Measurements from ENCODE around the gene FMNL2.

The FMNL2 gene

DNA sequence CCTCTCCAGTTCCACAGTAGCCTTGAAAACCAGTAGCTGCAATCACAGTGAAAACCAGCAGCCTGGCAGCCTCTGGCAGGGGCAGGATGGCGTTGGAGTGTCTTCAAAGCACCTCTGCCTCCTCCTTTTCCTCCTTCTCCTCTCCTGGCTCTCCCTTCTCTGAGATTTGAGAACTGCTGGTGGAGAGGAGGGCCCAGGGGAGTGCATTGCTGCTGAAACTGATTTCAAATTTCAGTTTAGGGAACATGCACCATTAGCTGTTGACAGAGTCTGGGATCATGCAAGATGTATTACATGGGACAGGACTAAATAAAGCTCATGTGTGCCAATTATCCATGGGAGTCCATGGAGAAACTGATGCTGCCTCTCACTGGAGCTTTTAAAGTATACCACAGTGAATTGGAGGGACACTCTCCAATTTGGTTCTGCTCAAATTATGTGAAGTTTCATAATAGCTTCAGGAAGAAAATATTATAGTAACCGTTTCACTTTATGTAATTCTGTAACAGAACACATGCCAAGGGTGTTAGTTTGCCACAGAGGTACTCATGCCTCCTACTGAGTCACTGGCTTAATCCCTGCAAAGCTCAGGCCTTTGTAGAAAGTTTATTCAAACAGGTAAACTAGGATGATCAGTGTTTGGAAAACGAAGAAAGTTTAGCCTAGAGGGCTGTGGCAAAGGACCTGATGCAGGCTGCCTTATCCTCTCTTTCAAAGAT lies 236.2 kb downstream of the FMNL2 start:
- ATAC-seq (ENCODE audit: insufficient read depth, low read depth) (no peak; the same call in 2 of the 3 replicates), DNase-seq (no peak)
- Histone ChIP-seq H4K20me1 (ENCODE audit: insufficient read depth, low read length) (no peaks in the 10 kb centered on the region), H3K9ac (ENCODE audit: low read depth, low read length) (no peak overlapping the region), H3K79me2 (ENCODE audit: insufficient read depth, low read length) (no peaks in the 10 kb centered on the region), H3K27ac (ENCODE audit: low read length) (no peak overlapping the region), H3K4me2 (ENCODE audit: insufficient read depth, low read length) (no peak overlapping the region), H3K9me3 (ENCODE audit: insufficient read depth, low read length, severe bottlenecking) (no peaks in the 10 kb centered on the region), H3K27me3 (ENCODE audit: insufficient read depth, low read length, poor library complexity) (peaks cover 4% of the 10 kb centered on the region), H2AFZ (ENCODE audit: low read depth, low read length) (no peak overlapping the region), H3K36me3 (ENCODE audit: insufficient read depth, low read length) (no peaks in the 10 kb centered on the region), H3K4me1 (ENCODE audit: insufficient read depth, low read length) (no peaks in the 10 kb centered on the region), H3K4me3 (ENCODE audit: low read depth in 1 of 2, low read length in 2 of 2) (no peak overlapping the region)
- TF ChIP-seq, protein P1, sequence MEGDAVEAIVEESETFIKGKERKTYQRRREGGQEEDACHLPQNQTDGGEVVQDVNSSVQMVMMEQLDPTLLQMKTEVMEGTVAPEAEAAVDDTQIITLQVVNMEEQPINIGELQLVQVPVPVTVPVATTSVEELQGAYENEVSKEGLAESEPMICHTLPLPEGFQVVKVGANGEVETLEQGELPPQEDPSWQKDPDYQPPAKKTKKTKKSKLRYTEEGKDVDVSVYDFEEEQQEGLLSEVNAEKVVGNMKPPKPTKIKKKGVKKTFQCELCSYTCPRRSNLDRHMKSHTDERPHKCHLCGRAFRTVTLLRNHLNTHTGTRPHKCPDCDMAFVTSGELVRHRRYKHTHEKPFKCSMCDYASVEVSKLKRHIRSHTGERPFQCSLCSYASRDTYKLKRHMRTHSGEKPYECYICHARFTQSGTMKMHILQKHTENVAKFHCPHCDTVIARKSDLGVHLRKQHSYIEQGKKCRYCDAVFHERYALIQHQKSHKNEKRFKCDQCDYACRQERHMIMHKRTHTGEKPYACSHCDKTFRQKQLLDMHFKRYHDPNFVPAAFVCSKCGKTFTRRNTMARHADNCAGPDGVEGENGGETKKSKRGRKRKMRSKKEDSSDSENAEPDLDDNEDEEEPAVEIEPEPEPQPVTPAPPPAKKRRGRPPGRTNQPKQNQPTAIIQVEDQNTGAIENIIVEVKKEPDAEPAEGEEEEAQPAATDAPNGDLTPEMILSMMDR (IDR thresholded peaks at IDR 0.05; ENCODE audit: borderline replicate concordance, extremely low read depth, low read length, poor library complexity, severe bottlenecking) = no peak
- TF ChIP-seq EZH2 (IDR thresholded peaks at IDR 0.05; ENCODE audit: borderline replicate concordance, low read depth, low read length, severe bottlenecking) = no peak

DNA sequence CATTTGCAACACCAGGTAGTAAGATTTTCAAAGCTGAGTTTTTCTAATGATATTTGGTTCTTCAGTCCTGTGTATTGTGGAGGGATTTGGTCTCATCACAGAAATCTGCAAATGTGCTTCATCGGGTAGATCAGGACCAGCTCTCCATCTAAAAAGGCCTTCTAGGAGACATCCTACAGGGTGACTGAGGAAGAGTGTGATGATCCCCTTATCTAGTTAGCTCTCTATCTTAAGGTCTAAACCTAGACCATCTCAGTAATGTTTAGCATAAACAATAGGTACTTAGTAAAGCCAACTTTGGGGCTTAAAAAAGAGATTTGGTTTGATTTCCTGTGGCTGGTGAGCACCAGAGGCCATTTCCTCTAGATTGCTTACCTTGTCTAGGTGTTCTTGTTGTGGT lies 237.1 kb downstream of the FMNL2 start:
- Histone ChIP-seq H4K20me1 (ENCODE audit: insufficient read depth, low read length) (no peaks in the 10 kb centered on the region), H3K4me1 (ENCODE audit: insufficient read depth, low read length) (no peaks in the 10 kb centered on the region)

DNA sequence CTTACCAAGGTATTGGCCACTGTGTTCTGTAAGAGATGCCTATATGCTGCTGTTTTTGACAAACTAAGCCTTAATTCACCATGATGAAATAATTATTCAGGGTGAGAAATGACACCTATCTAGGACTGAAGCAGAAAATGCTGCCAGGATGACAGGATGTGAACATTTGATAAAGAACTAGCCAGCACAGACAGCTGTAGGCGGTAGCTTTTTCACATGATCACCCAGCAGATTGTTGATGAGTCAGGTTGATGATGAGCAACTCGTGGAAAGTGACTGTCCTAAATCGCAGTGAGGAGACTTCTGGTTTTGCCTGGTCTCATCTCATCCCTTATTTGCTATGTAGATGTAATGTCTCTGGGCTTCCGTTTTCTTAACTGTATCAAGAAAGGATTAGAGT lies 238.2 kb downstream of the FMNL2 start:
- no peak overlapping the region for H3K4me2 ChIP-seq (ENCODE audit: insufficient read depth, low read length)
- H3K4me3 ChIP-seq (ENCODE audit: low read depth in 1 of 2, low read length in 2 of 2) = no peak overlapping the region
- H3K27ac ChIP-seq (ENCODE audit: low read length) = no peak overlapping the region
- no peaks in the 10 kb centered on the region for H3K9me3 ChIP-seq (ENCODE audit: insufficient read depth, low read length, severe bottlenecking)
- no peaks in the 10 kb centered on the region for H3K4me1 ChIP-seq (ENCODE audit: insufficient read depth, low read length)
- no peaks in the 10 kb centered on the region for H3K36me3 ChIP-seq (ENCODE audit: insufficient read depth, low read length)
- DNase-seq (no peak), ATAC-seq (ENCODE audit: insufficient read depth, low read depth) (peak; percentile 44; the same call in 2 of the 3 replicates)
- no peak overlapping the region for H2AFZ ChIP-seq (ENCODE audit: low read depth, low read length)
- H3K9ac ChIP-seq (ENCODE audit: low read depth, low read length) = no peak overlapping the region
- H3K27me3 ChIP-seq (ENCODE audit: insufficient read depth, low read length, poor library complexity) = peaks cover 4% of the 10 kb centered on the region
- H3K79me2 ChIP-seq (ENCODE audit: insufficient read depth, low read length) = no peaks in the 10 kb centered on the region
- no peaks in the 10 kb centered on the region for H4K20me1 ChIP-seq (ENCODE audit: insufficient read depth, low read length)
- TF ChIP-seq EZH2 (IDR thresholded peaks at IDR 0.05; ENCODE audit: borderline replicate concordance, low read depth, low read length, severe bottlenecking) = no peak
- TF ChIP-seq, protein P1 (IDR thresholded peaks at IDR 0.05; ENCODE audit: borderline replicate concordance, extremely low read depth, low read length, poor library complexity, severe bottlenecking) = no peak

More for the DNA sequence above, 237.1 kb downstream of the FMNL2 start:
- Histone ChIP-seq H3K79me2 (ENCODE audit: insufficient read depth, low read length) (no peaks in the 10 kb centered on the region), H3K27ac (ENCODE audit: low read length) (no peak overlapping the region), H3K4me3 (ENCODE audit: low read depth in 1 of 2, low read length in 2 of 2) (no peak overlapping the region), H3K36me3 (ENCODE audit: insufficient read depth, low read length) (no peaks in the 10 kb centered on the region), H3K27me3 (ENCODE audit: insufficient read depth, low read length, poor library complexity) (peaks cover 4% of the 10 kb centered on the region), H2AFZ (ENCODE audit: low read depth, low read length) (no peak overlapping the region), H3K4me2 (ENCODE audit: insufficient read depth, low read length) (no peak overlapping the region), H3K9ac (ENCODE audit: low read depth, low read length) (no peak overlapping the region), H3K9me3 (ENCODE audit: insufficient read depth, low read length, severe bottlenecking) (no peaks in the 10 kb centered on the region)
- TF ChIP-seq, protein P1 (IDR thresholded peaks at IDR 0.05; ENCODE audit: borderline replicate concordance, extremely low read depth, low read length, poor library complexity, severe bottlenecking) = no peak
- no peak for TF ChIP-seq EZH2 (IDR thresholded peaks at IDR 0.05; ENCODE audit: borderline replicate concordance, low read depth, low read length, severe bottlenecking)
- ATAC-seq (ENCODE audit: insufficient read depth, low read depth) (no peak), DNase-seq (no peak)
